RWPE2 (cell line): ENCODE results near the gene PLPP3.
A peak's percentile ranks its signal among the peaks of the same experiment; 100 is the strongest.
"Not testable (repeated sequence)": the region's sequence is repeated elsewhere in the genome, so short reads cannot be mapped to it uniquely, and the experiment has no call there.

Experiments
- ATAC-seq: fragments of 200-7000 bp; cut with Tn5 transposase; 3 replicates; pipeline ENCODE4 v1.9.1; 2021; ENCODE audit warnings: low read depth
- DNase-seq: peaks from one replicate; pipeline ENCODE4 v3.0.0-alpha.2; 2020; ENCODE audit warnings: low spot score
- H3K27ac ChIP-seq: fragments of 450-650 bp; 2 replicates; pipeline ENCODE4 v1.5.1; 2017; ENCODE audit warnings: mild to moderate bottlenecking; ENCODE audit not compliant: poor library complexity, severe bottlenecking
- H3K27me3 ChIP-seq: fragments of 250-450 bp; sonication (Bioruptor Pico); 2 replicates; pipeline ENCODE4 v1.5.1; 2021; ENCODE audit warnings: mild to moderate bottlenecking, moderate library complexity; ENCODE audit not compliant: insufficient read depth, poor library complexity, severe bottlenecking
- H3K36me3 ChIP-seq: fragments of 250-450 bp; sonication (Bioruptor Pico); 2 replicates; pipeline ENCODE4 v1.5.1; 2020; ENCODE audit warnings: low read depth, mild to moderate bottlenecking, moderate library complexity
- H3K4me1 ChIP-seq: fragments of 250-450 bp; sonication (Bioruptor Pico); 2 replicates; pipeline ENCODE4 v1.5.1; 2021; ENCODE audit warnings: mild to moderate bottlenecking, moderate library complexity; ENCODE audit not compliant: insufficient read depth, poor library complexity, severe bottlenecking
- H3K4me3 ChIP-seq: fragments of 250-450 bp; sonication (Bioruptor Pico); 2 replicates; pipeline ENCODE4 v1.5.1; 2021; ENCODE audit warnings: mild to moderate bottlenecking, moderate library complexity; ENCODE audit not compliant: severe bottlenecking
- H3K9me3 ChIP-seq: fragments of 250-450 bp; sonication (Bioruptor Pico); 2 replicates; pipeline ENCODE4 v1.5.1; 2021; ENCODE audit warnings: mild to moderate bottlenecking, moderate library complexity; ENCODE audit not compliant: severe bottlenecking
- TF ChIP-seq, protein P1 (sequence below): fragments of 450-650 bp; IDR thresholded peaks from one replicate; pipeline ENCODE4 v1.5.1; 2017; ENCODE audit warnings: mild to moderate bottlenecking, moderate library complexity; ENCODE audit not compliant: poor library complexity, severe bottlenecking

Gene PLPP3

DNA sequence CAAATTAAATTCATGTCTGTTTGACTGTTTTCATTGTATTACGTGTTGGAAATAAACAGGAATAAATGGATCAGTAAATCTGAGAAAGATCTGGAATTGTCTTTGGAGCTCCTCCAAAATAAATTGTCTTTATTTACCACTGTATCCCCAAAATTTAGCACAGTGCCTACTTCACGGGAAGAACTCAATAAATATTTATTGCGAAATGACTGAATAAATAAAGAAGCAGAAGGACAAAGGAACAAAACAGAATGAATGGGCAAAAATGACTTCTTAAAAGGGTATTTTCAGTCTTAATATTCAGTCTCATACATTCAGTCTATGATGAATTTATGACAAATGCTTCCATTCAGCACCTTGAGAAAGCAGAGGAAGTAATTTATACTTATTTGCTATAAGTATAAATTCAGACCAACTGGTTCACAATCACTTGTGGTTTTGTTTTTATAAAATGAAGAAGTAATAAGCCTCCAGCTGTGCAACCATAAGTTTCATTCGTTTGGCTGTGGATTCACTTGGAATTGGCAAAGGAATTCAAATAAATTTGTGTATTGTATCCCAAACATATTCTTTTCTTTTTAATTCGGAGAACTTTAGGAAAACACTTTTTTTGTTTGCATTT, 46.6 kb upstream of the PLPP3 start:
- TF ChIP-seq, protein P1, sequence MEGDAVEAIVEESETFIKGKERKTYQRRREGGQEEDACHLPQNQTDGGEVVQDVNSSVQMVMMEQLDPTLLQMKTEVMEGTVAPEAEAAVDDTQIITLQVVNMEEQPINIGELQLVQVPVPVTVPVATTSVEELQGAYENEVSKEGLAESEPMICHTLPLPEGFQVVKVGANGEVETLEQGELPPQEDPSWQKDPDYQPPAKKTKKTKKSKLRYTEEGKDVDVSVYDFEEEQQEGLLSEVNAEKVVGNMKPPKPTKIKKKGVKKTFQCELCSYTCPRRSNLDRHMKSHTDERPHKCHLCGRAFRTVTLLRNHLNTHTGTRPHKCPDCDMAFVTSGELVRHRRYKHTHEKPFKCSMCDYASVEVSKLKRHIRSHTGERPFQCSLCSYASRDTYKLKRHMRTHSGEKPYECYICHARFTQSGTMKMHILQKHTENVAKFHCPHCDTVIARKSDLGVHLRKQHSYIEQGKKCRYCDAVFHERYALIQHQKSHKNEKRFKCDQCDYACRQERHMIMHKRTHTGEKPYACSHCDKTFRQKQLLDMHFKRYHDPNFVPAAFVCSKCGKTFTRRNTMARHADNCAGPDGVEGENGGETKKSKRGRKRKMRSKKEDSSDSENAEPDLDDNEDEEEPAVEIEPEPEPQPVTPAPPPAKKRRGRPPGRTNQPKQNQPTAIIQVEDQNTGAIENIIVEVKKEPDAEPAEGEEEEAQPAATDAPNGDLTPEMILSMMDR, result no peak

DNA sequence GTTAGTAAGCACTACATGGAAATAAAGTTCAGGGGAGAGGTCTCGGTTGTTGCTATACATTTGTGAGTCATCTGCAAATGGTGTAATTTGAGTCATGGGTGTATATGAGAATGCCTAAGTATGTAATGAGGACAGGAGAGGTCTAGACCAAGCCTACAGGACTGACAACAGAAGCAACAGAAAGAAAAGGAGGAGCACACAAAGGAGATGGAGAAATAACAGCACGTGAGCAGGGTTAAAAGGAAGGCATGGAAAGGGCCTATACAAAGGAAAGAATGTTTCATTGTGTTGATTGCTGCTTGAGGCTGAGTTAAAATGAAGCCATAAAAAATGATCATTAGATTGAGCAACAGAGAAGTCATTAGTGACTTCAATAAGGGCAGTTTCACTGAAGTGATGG, 37.8 kb upstream of the PLPP3 start:
- DNase-seq (no peak), ATAC-seq (peak; percentile 93)
- no peaks in the 10 kb centered on the region for H3K27me3 ChIP-seq

More for the DNA sequence above, 46.6 kb upstream of the PLPP3 start:
- no peak for DNase-seq
- Histone ChIP-seq H3K4me1 (peaks cover 21% of the 10 kb centered on the region), H3K36me3 (no peaks in the 10 kb centered on the region), H3K27me3 (no peaks in the 10 kb centered on the region), H3K9me3 (no peaks in the 10 kb centered on the region), H3K27ac (peak overlapping the region; percentile 46), H3K4me3 (no peak overlapping the region)
- no peak for ATAC-seq

DNA sequence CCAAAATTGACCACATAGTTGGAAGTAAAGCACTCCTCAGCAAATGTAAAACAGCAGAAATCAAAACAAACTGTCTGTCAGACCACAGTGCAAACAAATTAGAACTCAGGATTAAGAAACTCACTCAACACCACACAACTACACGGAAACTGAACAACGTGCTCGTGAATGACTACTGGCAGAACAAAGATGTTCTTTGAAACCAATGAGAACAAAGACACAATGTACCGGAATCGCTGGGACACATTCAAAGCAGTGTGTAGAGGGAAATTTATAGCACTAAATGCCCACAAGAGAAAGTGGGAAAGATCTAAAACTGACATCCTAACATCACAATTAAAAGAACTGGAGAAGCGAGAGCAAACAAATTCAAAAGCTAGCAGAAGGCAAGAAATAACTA, 31.4 kb upstream of the PLPP3 start:
- H3K4me1 ChIP-seq, H3K27ac ChIP-seq, ATAC-seq, H3K9me3 ChIP-seq, H3K36me3 ChIP-seq, DNase-seq, H3K27me3 ChIP-seq, H3K4me3 ChIP-seq: not testable (repeated sequence)

More for the DNA sequence above, 37.8 kb upstream of the PLPP3 start:
- Histone ChIP-seq H3K4me3 (no peak overlapping the region), H3K36me3 (no peaks in the 10 kb centered on the region), H3K4me1 (peaks cover 5% of the 10 kb centered on the region), H3K27ac (no peak overlapping the region), H3K9me3 (no peaks in the 10 kb centered on the region)
- TF ChIP-seq, protein P1, result no peak

DNA sequence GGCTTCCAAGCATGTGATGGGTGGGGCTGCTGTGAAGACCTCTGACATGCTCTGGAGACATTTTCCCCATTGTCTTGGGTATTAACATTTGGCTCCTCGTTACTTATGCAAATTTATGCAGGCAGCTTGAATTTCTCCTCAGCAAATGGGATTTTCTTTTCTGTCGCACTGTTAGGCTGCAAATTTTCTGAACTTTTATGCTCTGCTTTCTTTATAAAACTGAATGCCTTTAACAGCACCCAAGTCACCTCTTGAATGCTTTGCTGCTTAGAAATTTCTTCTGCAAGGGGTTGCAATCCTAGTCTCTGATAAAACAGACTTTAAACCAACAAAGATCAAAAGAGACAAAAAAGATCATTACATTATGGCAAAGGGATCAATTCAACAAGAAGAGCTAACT, 30.7 kb upstream of the PLPP3 start:
- not testable (repeated sequence) for H3K27me3 ChIP-seq, H3K4me1 ChIP-seq, DNase-seq, H3K9me3 ChIP-seq, H3K27ac ChIP-seq, ATAC-seq, H3K36me3 ChIP-seq, H3K4me3 ChIP-seq

DNA sequence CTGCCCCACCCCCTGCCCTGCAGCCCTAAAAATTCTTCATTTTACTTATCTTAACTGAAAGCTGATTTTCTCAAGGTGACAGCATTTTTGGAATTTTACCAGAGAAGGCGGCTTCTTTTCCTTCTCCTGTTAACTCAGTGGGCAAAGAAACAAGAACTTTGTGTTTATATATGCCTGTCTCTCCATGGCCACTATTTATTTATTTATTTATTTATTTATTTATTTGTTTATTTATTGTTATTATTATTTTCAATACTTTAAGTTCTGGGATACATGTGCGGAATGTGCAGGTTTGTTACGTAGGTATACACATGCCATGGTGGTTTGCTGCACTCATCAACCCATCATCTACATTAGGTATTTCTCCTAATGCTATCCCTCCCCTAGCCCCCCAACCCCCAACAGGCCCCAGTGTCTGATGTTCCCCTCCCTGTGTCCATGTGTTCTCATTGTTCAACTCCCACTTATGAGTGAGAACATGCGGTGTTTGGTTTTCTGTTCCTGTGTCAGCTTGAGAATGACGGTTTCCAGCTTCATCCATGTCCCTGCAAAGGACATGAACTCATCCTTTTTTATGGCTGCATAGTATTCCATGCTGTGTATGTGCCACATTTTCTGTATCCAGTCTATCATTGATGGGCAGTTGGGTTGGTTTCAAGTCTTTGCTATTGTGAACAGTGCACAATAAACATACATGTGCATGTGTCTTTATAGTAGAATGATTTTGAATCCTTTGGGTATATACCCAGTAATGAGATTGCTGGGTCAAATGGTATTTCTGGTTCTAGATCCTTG, 16.2 kb upstream of the PLPP3 start:
- not testable (repeated sequence) for DNase-seq, H3K27ac ChIP-seq, H3K27me3 ChIP-seq, H3K9me3 ChIP-seq, H3K36me3 ChIP-seq, H3K4me3 ChIP-seq, H3K4me1 ChIP-seq, ATAC-seq

DNA sequence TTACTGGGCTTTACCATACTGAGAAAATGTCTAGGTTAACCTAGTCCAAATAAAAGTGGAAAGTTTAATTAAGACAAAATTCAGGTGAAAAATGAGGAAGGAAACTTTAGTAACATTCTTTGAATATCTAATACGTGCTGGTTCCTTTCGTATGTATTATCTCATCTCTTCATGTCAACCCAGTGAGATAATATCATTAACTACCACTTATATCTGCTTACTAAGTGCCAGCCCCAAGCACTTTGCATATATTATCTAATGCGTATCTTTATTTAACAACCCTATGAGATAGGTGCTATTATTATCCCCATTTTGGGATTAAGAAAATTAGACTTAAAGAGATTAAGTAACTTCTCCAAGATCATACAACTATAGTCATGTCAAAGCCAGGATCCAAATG, 12.5 kb upstream of the PLPP3 start:
- Histone ChIP-seq H3K36me3 (no peaks in the 10 kb centered on the region), H3K27ac (no peak overlapping the region), H3K27me3 (no peaks in the 10 kb centered on the region), H3K9me3 (no peaks in the 10 kb centered on the region), H3K4me3 (no peak overlapping the region), H3K4me1 (no peaks in the 10 kb centered on the region)
- DNase-seq (no peak), ATAC-seq (no peak)
- TF ChIP-seq, protein P1, result no peak
